Lower lobe of right lung (tissue), 2 donors: ENCODE measurements around the gene AMOT. TPM values are rescaled to one million over a fixed set of nuclear protein-coding genes. Genes with fewer than 3 reads are reported as not detected.

Experiments used
- ATAC-seq, 2 donors: fragments of 200-7000 bp; cut with Tn5 transposase; one replicate each; pipeline ENCODE4 v1.9.1; 2020 to 2022; ENCODE audit warnings: mild to moderate bottlenecking in 2 of 2, moderate library complexity in 2 of 2
- DNase-seq: peaks from one replicate; pipeline ENCODE4 v3.0.0-alpha.2; 2020
- H3K27ac ChIP-seq: fragments of 200-600 bp; one replicate; pipeline ENCODE4 v1.8.0; 2022
- H3K27me3 ChIP-seq: fragments of 200-600 bp; one replicate; pipeline ENCODE4 v1.8.0; 2022; ENCODE audit warnings: low read depth
- H3K36me3 ChIP-seq: fragments of 200-600 bp; one replicate; pipeline ENCODE4 v1.8.0; 2022; ENCODE audit warnings: mild to moderate bottlenecking
- H3K4me1 ChIP-seq: fragments of 200-600 bp; one replicate; pipeline ENCODE4 v1.8.0; 2022
- H3K4me3 ChIP-seq: fragments of 200-600 bp; one replicate; pipeline ENCODE4 v1.8.0; 2022; ENCODE audit warnings: mild to moderate bottlenecking
- H3K9me3 ChIP-seq: fragments of 200-600 bp; one replicate; pipeline ENCODE4 v1.8.0; 2022
- intact Hi-C: fragments of 100-400 bp; cut with DNase I; formaldehyde crosslinking; loops from one replicate; pipeline ENCODE4 v1.11.0; 2022
- total RNA-seq: library from RNA; stranded (reverse); fragmentation: NEBNext Ultra II Directional; extraction: Animal tissue kit (Norgen Biotek cat#: 25700); gene quantifications from one replicate; pipeline ENCODE4 v1.2.1, GENCODE V29; 2021
- TF ChIP-seq, protein P1 (sequence below): fragments of 200-600 bp; IDR thresholded peaks from one replicate; pipeline ENCODE4 v1.8.0; 2022; ENCODE audit warnings: antibody characterized with exemption, mild to moderate bottlenecking
- donor health status: DM: no; HTN: yes; CAD: no; lungs with severe emphysema.

AMOT gene
- total RNA-seq, 1 donor from 2014 or later, result 12.4 TPM

DNA sequence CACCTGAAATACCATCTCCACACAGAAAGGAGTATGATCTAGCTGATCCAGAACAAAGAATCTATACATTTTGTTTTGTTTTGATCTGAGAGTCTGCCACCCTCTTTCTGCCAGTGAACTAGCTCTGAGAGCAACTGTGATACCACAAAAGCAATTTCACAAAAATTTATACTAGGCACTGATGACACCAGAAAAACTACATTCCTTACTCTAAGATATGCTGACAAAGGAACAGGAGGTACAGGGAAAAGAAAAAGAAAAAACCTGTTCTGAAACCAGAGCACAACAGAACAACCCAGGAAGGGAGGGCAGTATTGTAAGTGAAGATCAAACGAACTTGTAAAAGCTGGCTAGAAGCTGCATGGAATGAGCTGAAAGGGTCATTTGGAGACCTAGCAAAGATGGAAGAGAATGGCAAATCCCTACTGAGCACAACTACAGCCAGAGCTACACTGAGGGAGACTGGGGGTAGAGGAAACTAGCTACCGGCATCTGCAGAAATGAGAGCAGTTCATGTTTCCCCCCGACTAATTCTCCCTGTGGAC is 31.9 kb downstream of the AMOT start:
- no peaks in the 10 kb centered on the region for H3K27me3 ChIP-seq
- no peak overlapping the region for H3K27ac ChIP-seq
- no peaks in the 10 kb centered on the region for H3K9me3 ChIP-seq
- ATAC-seq (no peak), DNase-seq (no peak)
- H3K36me3 ChIP-seq, result no peaks in the 10 kb centered on the region
- TF ChIP-seq, protein P1, sequence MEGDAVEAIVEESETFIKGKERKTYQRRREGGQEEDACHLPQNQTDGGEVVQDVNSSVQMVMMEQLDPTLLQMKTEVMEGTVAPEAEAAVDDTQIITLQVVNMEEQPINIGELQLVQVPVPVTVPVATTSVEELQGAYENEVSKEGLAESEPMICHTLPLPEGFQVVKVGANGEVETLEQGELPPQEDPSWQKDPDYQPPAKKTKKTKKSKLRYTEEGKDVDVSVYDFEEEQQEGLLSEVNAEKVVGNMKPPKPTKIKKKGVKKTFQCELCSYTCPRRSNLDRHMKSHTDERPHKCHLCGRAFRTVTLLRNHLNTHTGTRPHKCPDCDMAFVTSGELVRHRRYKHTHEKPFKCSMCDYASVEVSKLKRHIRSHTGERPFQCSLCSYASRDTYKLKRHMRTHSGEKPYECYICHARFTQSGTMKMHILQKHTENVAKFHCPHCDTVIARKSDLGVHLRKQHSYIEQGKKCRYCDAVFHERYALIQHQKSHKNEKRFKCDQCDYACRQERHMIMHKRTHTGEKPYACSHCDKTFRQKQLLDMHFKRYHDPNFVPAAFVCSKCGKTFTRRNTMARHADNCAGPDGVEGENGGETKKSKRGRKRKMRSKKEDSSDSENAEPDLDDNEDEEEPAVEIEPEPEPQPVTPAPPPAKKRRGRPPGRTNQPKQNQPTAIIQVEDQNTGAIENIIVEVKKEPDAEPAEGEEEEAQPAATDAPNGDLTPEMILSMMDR, result no peak
- no peaks in the 10 kb centered on the region for H3K4me1 ChIP-seq
- H3K4me3 ChIP-seq, result no peak overlapping the region
- intact Hi-C loops, result no loop called here

DNA sequence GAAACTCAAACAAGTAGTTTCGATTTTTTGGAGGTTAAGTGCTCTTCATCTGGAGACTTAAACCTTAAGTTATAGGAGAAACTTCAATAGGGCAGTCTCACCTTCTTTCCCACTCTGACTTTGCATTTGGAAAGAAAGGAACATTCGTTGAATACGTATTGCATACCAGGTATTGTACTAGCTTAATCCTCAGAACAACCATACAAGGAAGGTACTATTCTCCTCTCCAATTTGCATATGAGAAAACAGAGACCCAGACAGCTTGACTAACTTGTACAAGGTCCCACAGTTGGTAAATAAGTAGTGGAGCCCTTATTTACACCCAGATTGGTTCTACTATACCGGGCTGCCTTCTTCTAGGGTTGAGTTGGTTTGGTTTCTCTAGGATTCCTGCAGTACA is 32.6 kb downstream of the AMOT start:
- intact Hi-C loops, result no loop called here
- H3K4me1 ChIP-seq, result no peaks in the 10 kb centered on the region
- TF ChIP-seq, protein P1, result no peak
- no peaks in the 10 kb centered on the region for H3K36me3 ChIP-seq
- no peak for DNase-seq
- H3K27ac ChIP-seq, result no peak overlapping the region
- no peak overlapping the region for H3K4me3 ChIP-seq
- H3K27me3 ChIP-seq, result no peaks in the 10 kb centered on the region
- H3K9me3 ChIP-seq, result no peaks in the 10 kb centered on the region
- ATAC-seq, result no peak

DNA sequence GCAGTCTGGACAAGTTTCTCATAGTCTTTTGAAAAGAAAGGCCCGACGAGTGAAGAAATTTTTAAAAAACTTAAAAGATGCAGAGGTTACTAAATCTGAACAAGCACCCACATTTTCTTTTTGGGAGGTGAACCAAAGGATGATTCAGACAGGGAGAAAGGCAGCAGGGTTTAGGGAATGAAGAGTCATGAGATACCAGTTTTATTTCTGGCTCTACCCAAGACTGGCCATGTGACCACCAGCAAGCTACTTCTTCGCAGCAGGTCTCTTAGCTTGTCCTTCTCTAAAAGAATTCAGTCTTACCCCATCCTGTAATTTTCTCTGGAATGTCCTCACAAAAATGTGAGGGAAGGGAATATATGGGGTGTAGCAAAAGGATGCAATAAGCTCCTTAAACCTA is 37.6 kb downstream of the AMOT start:
- H3K27me3 ChIP-seq, result no peaks in the 10 kb centered on the region
- intact Hi-C loops, result no loop called here

DNA sequence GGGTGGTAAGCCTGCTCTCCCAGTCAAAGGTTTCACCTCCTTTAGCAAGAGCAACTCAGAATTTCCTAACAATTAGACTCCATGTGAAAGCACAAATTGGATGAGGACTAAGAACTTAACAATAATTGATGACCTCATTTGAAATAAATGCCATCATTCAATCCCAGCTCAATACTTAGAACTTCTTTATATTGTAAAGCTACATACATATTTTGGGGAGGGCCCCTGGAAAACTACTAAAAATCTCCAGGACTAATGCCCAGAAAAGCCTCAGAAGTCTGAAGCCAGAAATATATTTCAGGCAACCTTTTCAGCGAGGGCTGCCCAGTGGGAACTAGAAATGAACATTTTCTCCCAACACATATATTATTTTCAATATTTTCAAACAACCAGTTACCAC is 38.1 kb downstream of the AMOT start:
- Histone ChIP-seq H3K9me3 (no peaks in the 10 kb centered on the region), H3K36me3 (no peaks in the 10 kb centered on the region), H3K27me3 (no peaks in the 10 kb centered on the region), H3K4me3 (no peak overlapping the region), H3K27ac (no peak overlapping the region), H3K4me1 (no peaks in the 10 kb centered on the region)
- intact Hi-C loops, result no loop called here
- DNase-seq (no peak), ATAC-seq (no peak)
- TF ChIP-seq, protein P1, result no peak

More for the DNA sequence above, 37.6 kb downstream of the AMOT start:
- Histone ChIP-seq H3K27ac (no peak overlapping the region), H3K4me3 (no peak overlapping the region), H3K36me3 (no peaks in the 10 kb centered on the region), H3K4me1 (no peaks in the 10 kb centered on the region), H3K9me3 (no peaks in the 10 kb centered on the region)
- TF ChIP-seq, protein P1, result no peak
- no peak for DNase-seq
- ATAC-seq, result no peak

DNA sequence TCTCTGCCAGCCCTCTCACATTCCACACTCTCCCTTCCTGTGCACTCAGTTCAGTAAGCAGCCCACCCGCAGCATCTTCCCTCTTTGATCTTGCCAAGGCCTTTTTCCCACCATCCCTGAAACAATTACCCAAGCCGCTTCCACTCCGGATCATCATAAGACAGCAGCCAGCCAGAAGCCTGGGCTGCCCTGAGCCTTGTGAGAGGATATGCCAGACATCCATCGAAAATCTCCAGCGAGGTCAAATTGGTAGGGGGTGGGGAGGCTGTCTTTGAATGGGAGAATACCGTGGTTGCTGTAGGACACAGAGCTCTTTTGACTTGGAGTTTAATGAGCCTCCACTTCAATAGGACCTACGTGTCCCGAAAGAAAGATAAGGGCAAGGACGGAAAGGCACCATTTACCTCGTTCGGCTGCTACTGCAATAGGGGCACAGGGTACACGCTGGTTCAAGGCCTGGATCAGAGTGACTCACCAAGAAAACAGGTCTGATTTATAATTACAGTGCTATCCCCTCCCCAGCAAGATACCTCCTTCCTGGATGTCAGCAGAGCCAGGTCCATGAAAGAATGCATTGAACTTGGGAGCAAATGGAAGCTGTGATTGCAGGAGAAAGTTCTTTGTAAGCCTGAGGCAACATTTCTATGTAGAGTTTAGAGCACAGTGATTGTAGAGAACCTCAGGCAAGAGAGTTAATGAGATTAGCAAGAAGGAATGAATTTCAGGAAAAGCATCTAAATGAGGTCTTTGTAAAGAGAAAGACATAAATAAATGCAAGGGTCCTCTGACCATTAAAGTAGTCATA is 39.5 kb downstream of the AMOT start:
- DNase-seq, result no peak
- TF ChIP-seq, protein P1, result no peak
- intact Hi-C loops, result no loop called here
- Histone ChIP-seq H3K4me1 (no peaks in the 10 kb centered on the region), H3K27ac (no peak overlapping the region), H3K9me3 (no peaks in the 10 kb centered on the region), H3K4me3 (no peak overlapping the region), H3K27me3 (no peaks in the 10 kb centered on the region), H3K36me3 (no peaks in the 10 kb centered on the region)
- ATAC-seq, result no peak
